ENCODE data around the gene MRPS18A. TPM values are rescaled to one million over a fixed set of nuclear protein-coding genes. Genes with fewer than 3 reads are reported as not detected.

The MRPS18A gene
- total and polyA plus RNA-seq, 2 of the 13 experiments (the other 11 are each of a cell fraction or from before 2014, with no cell fraction given), result 87.8 to 89.1 TPM

- no peak for TF ChIP-seq NAIF1 (CRISPR knock-in tag; IDR thresholded peaks at IDR 0.05; ENCODE audit: borderline replicate concordance)
- TF ChIP-seq, protein P1, sequence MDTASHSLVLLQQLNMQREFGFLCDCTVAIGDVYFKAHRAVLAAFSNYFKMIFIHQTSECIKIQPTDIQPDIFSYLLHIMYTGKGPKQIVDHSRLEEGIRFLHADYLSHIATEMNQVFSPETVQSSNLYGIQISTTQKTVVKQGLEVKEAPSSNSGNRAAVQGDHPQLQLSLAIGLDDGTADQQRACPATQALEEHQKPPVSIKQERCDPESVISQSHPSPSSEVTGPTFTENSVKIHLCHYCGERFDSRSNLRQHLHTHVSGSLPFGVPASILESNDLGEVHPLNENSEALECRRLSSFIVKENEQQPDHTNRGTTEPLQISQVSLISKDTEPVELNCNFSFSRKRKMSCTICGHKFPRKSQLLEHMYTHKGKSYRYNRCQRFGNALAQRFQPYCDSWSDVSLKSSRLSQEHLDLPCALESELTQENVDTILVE (CRISPR knock-in tag; IDR thresholded peaks at IDR 0.05), result no peak
- no peak for TF ChIP-seq CREM (IDR thresholded peaks at IDR 0.05)
- no peak for TF ChIP-seq CREM (CRISPR knock-in tag; IDR thresholded peaks at IDR 0.05)
- TF ChIP-seq, protein P2, sequence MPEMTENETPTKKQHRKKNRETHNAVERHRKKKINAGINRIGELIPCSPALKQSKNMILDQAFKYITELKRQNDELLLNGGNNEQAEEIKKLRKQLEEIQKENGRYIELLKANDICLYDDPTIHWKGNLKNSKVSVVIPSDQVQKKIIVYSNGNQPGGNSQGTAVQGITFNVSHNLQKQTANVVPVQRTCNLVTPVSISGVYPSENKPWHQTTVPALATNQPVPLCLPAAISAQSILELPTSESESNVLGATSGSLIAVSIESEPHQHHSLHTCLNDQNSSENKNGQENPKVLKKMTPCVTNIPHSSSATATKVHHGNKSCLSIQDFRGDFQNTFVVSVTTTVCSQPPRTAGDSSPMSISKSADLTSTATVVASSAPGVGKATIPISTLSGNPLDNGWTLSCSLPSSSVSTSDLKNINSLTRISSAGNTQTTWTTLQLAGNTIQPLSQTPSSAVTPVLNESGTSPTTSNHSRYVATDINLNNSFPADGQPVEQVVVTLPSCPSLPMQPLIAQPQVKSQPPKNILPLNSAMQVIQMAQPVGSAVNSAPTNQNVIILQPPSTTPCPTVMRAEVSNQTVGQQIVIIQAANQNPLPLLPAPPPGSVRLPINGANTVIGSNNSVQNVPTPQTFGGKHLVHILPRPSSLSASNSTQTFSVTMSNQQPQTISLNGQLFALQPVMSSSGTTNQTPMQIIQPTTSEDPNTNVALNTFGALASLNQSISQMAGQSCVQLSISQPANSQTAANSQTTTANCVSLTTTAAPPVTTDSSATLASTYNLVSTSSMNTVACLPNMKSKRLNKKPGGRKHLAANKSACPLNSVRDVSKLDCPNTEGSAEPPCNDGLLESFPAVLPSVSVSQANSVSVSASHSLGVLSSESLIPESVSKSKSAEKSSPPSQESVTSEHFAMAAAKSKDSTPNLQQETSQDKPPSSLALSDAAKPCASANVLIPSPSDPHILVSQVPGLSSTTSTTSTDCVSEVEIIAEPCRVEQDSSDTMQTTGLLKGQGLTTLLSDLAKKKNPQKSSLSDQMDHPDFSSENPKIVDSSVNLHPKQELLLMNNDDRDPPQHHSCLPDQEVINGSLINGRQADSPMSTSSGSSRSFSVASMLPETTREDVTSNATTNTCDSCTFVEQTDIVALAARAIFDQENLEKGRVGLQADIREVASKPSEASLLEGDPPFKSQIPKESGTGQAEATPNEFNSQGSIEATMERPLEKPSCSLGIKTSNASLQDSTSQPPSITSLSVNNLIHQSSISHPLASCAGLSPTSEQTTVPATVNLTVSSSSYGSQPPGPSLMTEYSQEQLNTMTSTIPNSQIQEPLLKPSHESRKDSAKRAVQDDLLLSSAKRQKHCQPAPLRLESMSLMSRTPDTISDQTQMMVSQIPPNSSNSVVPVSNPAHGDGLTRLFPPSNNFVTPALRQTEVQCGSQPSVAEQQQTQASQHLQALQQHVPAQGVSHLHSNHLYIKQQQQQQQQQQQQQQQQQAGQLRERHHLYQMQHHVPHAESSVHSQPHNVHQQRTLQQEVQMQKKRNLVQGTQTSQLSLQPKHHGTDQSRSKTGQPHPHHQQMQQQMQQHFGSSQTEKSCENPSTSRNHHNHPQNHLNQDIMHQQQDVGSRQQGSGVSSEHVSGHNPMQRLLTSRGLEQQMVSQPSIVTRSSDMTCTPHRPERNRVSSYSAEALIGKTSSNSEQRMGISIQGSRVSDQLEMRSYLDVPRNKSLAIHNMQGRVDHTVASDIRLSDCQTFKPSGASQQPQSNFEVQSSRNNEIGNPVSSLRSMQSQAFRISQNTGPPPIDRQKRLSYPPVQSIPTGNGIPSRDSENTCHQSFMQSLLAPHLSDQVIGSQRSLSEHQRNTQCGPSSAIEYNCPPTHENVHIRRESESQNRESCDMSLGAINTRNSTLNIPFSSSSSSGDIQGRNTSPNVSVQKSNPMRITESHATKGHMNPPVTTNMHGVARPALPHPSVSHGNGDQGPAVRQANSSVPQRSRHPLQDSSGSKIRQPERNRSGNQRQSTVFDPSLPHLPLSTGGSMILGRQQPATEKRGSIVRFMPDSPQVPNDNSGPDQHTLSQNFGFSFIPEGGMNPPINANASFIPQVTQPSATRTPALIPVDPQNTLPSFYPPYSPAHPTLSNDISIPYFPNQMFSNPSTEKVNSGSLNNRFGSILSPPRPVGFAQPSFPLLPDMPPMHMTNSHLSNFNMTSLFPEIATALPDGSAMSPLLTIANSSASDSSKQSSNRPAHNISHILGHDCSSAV (CRISPR knock-in tag; IDR thresholded peaks at IDR 0.05; ENCODE audit: borderline replicate concordance), result no peak
- no peak for TF ChIP-seq ZNF761 (CRISPR knock-in tag; conservative IDR thresholded peaks at IDR 0.05)
- no peak for TF ChIP-seq NFYB (CRISPR knock-in tag; IDR thresholded peaks at IDR 0.05)
- TF ChIP-seq, protein P3, sequence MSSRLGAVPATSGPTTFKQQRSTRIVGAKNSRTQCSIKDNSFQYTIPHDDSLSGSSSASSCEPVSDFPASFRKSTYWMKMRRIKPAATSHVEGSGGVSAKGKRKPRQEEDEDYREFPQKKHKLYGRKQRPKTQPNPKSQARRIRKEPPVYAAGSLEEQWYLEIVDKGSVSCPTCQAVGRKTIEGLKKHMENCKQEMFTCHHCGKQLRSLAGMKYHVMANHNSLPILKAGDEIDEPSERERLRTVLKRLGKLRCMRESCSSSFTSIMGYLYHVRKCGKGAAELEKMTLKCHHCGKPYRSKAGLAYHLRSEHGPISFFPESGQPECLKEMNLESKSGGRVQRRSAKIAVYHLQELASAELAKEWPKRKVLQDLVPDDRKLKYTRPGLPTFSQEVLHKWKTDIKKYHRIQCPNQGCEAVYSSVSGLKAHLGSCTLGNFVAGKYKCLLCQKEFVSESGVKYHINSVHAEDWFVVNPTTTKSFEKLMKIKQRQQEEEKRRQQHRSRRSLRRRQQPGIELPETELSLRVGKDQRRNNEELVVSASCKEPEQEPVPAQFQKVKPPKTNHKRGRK (CRISPR knock-in tag; IDR thresholded peaks at IDR 0.05), result peak; percentile 52; the same call in 1 of the 2 replicates
- peak; percentile 67; the same call in 1 of the 2 replicates for TF ChIP-seq SALL2 (CRISPR knock-in tag; IDR thresholded peaks at IDR 0.05)
- TF ChIP-seq IKZF5 (CRISPR knock-in tag; IDR thresholded peaks at IDR 0.05), result peak; percentile 58; the same call in 1 of the 2 replicates
- TF ChIP-seq TFDP2 (CRISPR knock-in tag; IDR thresholded peaks at IDR 0.05), result no peak
- peak; percentile 12; the same call in 1 of the 2 replicates for TF ChIP-seq PITX1 (CRISPR knock-in tag; IDR thresholded peaks at IDR 0.05)
Observed at GRCh38 chr6:43667245-43668150, 20.1 kb downstream of the MRPS18A start (continued).

All from HepG2 (cell line).